WTC11 (cell line): ENCODE results near the gene CCDC81.

Experiments used
- ATF1 ChIP-seq: sonication (generic); formaldehyde crosslinking; IDR thresholded peaks from 2 replicates; pipeline ENCODE4 v1.8.1; 2023; ENCODE audit warnings: mild to moderate bottlenecking, moderate library complexity, missing genetic modification reagents
- CREB1 ChIP-seq: sonication (generic); formaldehyde crosslinking; IDR thresholded peaks from 2 replicates; pipeline ENCODE4 v1.8.0; 2023; ENCODE audit warnings: mild to moderate bottlenecking, missing genetic modification reagents
- CREM ChIP-seq: sonication (generic); formaldehyde crosslinking; IDR thresholded peaks from 2 replicates; pipeline ENCODE4 v1.8.1; 2022; ENCODE audit warnings: mild to moderate bottlenecking, missing genetic modification reagents, moderate library complexity
- ESRRA ChIP-seq: sonication (generic); formaldehyde crosslinking; IDR thresholded peaks from 2 replicates; pipeline ENCODE4 v1.8.1; 2022; ENCODE audit warnings: mild to moderate bottlenecking, missing genetic modification reagents, borderline replicate concordance
- ETV6 ChIP-seq: sonication (generic); formaldehyde crosslinking; IDR thresholded peaks from 2 replicates; pipeline ENCODE4 v1.8.1; 2022; ENCODE audit warnings: mild to moderate bottlenecking, missing genetic modification reagents
- JUN ChIP-seq: sonication (generic); formaldehyde crosslinking; IDR thresholded peaks from 2 replicates; pipeline ENCODE4 v1.8.0; 2023; ENCODE audit warnings: mild to moderate bottlenecking, missing genetic modification reagents
- NFE2L1 ChIP-seq: sonication (generic); formaldehyde crosslinking; IDR thresholded peaks from 2 replicates; pipeline ENCODE4 v1.8.1; 2023; ENCODE audit warnings: missing genetic modification reagents
- RORB ChIP-seq: fragments of 250-450 bp; sonication (Bioruptor Pico); IDR thresholded peaks from 2 replicates; pipeline ENCODE4 v1.9.0; 2021; ENCODE audit warnings: mild to moderate bottlenecking
- TF ChIP-seq, protein P1 (sequence below): fragments of 200-600 bp; IDR thresholded peaks from 2 replicates; pipeline ENCODE4 v1.8.0; 2022; ENCODE audit warnings: antibody characterized with exemption
- TF ChIP-seq, protein P2 (sequence below): sonication (generic); formaldehyde crosslinking; IDR thresholded peaks from 2 replicates; pipeline ENCODE4 v1.8.1; 2022; ENCODE audit warnings: low read depth, missing genetic modification reagents, borderline replicate concordance
- TF ChIP-seq, protein P3 (sequence below): sonication (generic); formaldehyde crosslinking; IDR thresholded peaks from 2 replicates; pipeline ENCODE4 v1.8.1; 2023; ENCODE audit warnings: mild to moderate bottlenecking, missing genetic modification reagents, moderate library complexity
- TF ChIP-seq, protein P4 (sequence below): sonication (generic); formaldehyde crosslinking; IDR thresholded peaks from 2 replicates; pipeline ENCODE4 v1.8.0; 2022; ENCODE audit warnings: mild to moderate bottlenecking, missing genetic modification reagents
- TF ChIP-seq, protein P5 (sequence below): sonication (generic); formaldehyde crosslinking; IDR thresholded peaks from 2 replicates; pipeline ENCODE4 v1.8.0; 2022; ENCODE audit warnings: missing genetic modification reagents

DNA sequence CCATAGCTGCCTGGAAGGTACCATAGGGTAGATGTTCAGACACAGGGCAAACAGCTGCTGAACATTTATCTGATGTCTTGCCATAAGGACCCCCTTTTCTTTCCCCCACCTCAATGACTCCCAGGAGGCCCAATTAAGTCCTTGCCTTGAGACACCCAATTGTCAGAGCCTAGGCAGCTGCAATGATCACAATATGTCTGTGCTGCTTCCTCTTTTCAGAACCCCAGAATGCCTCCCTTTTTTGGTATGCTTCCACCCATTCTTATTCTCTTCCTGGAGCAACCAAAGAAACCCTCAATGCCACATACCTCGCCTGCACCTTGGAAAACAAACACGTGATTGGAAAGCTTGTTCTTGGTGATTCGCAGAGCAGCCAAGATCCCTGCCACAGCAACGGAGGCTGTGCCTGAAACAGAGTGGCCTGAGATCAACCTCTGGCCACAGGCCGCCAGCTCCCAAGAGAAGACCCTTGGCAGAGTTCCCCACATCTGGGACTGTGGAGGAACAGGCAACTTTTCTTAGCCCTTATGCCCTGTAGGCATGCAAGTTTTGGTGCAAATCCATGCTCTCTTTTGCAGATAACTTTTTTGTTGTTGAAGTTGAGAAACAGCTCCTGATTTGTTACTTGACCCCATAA lies 75.4 kb downstream of the CCDC81 start:
- TF ChIP-seq, protein P1, sequence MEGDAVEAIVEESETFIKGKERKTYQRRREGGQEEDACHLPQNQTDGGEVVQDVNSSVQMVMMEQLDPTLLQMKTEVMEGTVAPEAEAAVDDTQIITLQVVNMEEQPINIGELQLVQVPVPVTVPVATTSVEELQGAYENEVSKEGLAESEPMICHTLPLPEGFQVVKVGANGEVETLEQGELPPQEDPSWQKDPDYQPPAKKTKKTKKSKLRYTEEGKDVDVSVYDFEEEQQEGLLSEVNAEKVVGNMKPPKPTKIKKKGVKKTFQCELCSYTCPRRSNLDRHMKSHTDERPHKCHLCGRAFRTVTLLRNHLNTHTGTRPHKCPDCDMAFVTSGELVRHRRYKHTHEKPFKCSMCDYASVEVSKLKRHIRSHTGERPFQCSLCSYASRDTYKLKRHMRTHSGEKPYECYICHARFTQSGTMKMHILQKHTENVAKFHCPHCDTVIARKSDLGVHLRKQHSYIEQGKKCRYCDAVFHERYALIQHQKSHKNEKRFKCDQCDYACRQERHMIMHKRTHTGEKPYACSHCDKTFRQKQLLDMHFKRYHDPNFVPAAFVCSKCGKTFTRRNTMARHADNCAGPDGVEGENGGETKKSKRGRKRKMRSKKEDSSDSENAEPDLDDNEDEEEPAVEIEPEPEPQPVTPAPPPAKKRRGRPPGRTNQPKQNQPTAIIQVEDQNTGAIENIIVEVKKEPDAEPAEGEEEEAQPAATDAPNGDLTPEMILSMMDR = no peak
- TF ChIP-seq NFE2L1 (CRISPR knock-in tag) (no peak), ESRRA (no peak), CREM (CRISPR knock-in tag) (no peak), ETV6 (no peak), ATF1 (CRISPR knock-in tag) (no peak), RORB (no peak), JUN (no peak), CREB1 (CRISPR knock-in tag) (no peak)
- TF ChIP-seq, protein P2, sequence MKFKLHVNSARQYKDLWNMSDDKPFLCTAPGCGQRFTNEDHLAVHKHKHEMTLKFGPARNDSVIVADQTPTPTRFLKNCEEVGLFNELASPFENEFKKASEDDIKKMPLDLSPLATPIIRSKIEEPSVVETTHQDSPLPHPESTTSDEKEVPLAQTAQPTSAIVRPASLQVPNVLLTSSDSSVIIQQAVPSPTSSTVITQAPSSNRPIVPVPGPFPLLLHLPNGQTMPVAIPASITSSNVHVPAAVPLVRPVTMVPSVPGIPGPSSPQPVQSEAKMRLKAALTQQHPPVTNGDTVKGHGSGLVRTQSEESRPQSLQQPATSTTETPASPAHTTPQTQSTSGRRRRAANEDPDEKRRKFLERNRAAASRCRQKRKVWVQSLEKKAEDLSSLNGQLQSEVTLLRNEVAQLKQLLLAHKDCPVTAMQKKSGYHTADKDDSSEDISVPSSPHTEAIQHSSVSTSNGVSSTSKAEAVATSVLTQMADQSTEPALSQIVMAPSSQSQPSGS (CRISPR knock-in tag) = no peak
- TF ChIP-seq, protein P3, sequence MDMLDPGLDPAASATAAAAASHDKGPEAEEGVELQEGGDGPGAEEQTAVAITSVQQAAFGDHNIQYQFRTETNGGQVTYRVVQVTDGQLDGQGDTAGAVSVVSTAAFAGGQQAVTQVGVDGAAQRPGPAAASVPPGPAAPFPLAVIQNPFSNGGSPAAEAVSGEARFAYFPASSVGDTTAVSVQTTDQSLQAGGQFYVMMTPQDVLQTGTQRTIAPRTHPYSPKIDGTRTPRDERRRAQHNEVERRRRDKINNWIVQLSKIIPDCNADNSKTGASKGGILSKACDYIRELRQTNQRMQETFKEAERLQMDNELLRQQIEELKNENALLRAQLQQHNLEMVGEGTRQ (CRISPR knock-in tag) = no peak
- TF ChIP-seq, protein P4, sequence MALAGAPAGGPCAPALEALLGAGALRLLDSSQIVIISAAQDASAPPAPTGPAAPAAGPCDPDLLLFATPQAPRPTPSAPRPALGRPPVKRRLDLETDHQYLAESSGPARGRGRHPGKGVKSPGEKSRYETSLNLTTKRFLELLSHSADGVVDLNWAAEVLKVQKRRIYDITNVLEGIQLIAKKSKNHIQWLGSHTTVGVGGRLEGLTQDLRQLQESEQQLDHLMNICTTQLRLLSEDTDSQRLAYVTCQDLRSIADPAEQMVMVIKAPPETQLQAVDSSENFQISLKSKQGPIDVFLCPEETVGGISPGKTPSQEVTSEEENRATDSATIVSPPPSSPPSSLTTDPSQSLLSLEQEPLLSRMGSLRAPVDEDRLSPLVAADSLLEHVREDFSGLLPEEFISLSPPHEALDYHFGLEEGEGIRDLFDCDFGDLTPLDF (CRISPR knock-in tag) = no peak
- TF ChIP-seq, protein P5, sequence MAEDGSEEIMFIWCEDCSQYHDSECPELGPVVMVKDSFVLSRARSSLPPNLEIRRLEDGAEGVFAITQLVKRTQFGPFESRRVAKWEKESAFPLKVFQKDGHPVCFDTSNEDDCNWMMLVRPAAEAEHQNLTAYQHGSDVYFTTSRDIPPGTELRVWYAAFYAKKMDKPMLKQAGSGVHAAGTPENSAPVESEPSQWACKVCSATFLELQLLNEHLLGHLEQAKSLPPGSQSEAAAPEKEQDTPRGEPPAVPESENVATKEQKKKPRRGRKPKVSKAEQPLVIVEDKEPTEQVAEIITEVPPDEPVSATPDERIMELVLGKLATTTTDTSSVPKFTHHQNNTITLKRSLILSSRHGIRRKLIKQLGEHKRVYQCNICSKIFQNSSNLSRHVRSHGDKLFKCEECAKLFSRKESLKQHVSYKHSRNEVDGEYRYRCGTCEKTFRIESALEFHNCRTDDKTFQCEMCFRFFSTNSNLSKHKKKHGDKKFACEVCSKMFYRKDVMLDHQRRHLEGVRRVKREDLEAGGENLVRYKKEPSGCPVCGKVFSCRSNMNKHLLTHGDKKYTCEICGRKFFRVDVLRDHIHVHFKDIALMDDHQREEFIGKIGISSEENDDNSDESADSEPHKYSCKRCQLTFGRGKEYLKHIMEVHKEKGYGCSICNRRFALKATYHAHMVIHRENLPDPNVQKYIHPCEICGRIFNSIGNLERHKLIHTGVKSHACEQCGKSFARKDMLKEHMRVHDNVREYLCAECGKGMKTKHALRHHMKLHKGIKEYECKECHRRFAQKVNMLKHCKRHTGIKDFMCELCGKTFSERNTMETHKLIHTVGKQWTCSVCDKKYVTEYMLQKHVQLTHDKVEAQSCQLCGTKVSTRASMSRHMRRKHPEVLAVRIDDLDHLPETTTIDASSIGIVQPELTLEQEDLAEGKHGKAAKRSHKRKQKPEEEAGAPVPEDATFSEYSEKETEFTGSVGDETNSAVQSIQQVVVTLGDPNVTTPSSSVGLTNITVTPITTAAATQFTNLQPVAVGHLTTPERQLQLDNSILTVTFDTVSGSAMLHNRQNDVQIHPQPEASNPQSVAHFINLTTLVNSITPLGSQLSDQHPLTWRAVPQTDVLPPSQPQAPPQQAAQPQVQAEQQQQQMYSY = no peak
